H1 (cell line): ENCODE results near the gene DNAJC17. TPM values are rescaled to one million over a fixed set of nuclear protein-coding genes. Genes with fewer than 3 reads are reported as not detected.

Experiments
- ATF2 ChIP-seq: IDR thresholded peaks from 2 replicates; pipeline ENCODE4 v1.6.1; 2012; ENCODE audit warnings: low read length, inconsistent platforms
- ATF3 ChIP-seq: IDR thresholded peaks from 2 replicates; pipeline ENCODE4 v1.6.1; 2011; ENCODE audit warnings: low read depth, mild to moderate bottlenecking, low read length; ENCODE audit not compliant: insufficient read depth
- BACH1 ChIP-seq: IDR thresholded peaks from 2 replicates; pipeline ENCODE4 v1.6.1; 2012; ENCODE audit warnings: low read length, improper control_type of control experiment
- CBX5 ChIP-seq: fragments of 300-800, 300-1000 bp; sonication (generic); IDR thresholded peaks from 2 replicates; pipeline ENCODE4 v1.7.1; 2016; ENCODE audit warnings: antibody characterized with exemption, low read length, low read depth
- CHD1 ChIP-seq: IDR thresholded peaks from 2 replicates; pipeline ENCODE4 v1.6.1; 2012; ENCODE audit warnings: low read depth, low read length, improper control_type of control experiment
- CHD2 ChIP-seq: IDR thresholded peaks from 2 replicates; pipeline ENCODE4 v1.6.1; 2012; ENCODE audit warnings: low read length, improper control_type of control experiment
- CREB1 ChIP-seq: IDR thresholded peaks from 2 replicates; pipeline ENCODE4 v1.6.1; 2012; ENCODE audit warnings: inconsistent platforms
- CTCF ChIP-seq, 3 experiments: IDR thresholded peaks; 1 replicate in 2 of 3; 2 replicates in 1 of 3; pipeline versions ENCODE4 v1.5.1 to v1.6.1; 2011; ENCODE audit warnings: low read length in 3 of 3, mild to moderate bottlenecking in 3 of 3, inconsistent platforms in 2 of 3, low read depth in 1 of 3, moderate library complexity in 1 of 3; ENCODE audit not compliant: insufficient read depth in 1 of 3; ENCODE audit errors: control extremely low read depth in 1 of 3
- EGR1 ChIP-seq: IDR thresholded peaks from 2 replicates; pipeline ENCODE4 v1.6.1; 2011; ENCODE audit warnings: low read depth, low read length, borderline replicate concordance
- EZH2 ChIP-seq: fragments of 200-600 bp; sonication (generic); IDR thresholded peaks from 2 replicates; pipeline ENCODE4 v1.7.1; 2012; ENCODE audit warnings: low read depth, mild to moderate bottlenecking, moderate library complexity, low read length, inconsistent platforms; ENCODE audit not compliant: severe bottlenecking
- GTF2F1 ChIP-seq: IDR thresholded peaks from 2 replicates; pipeline ENCODE4 v1.6.1; 2012; ENCODE audit warnings: low read depth, low read length, improper control_type of control experiment, borderline replicate concordance
- JUN ChIP-seq: IDR thresholded peaks from 2 replicates; pipeline ENCODE4 v1.6.1; 2011; ENCODE audit warnings: low read depth, mild to moderate bottlenecking, improper control_type of control experiment, low read length
- JUND ChIP-seq: IDR thresholded peaks from 2 replicates; pipeline ENCODE4 v1.6.1; 2011; ENCODE audit warnings: mild to moderate bottlenecking, improper control_type of control experiment, low read length
- KDM4A ChIP-seq: IDR thresholded peaks from one replicate; pipeline ENCODE4 v1.7.1; 2012; ENCODE audit warnings: low read depth, mild to moderate bottlenecking, moderate library complexity, low read length, inconsistent platforms; ENCODE audit not compliant: severe bottlenecking
- KDM5A ChIP-seq: fragments of 200-600 bp; IDR thresholded peaks from 2 replicates; pipeline ENCODE4 v1.7.1; 2012; ENCODE audit warnings: mild to moderate bottlenecking, low read length, inconsistent platforms, mixed read lengths
- PHF8 ChIP-seq: fragments of 200-600 bp; sonication (generic); conservative IDR thresholded peaks from 2 replicates; pipeline ENCODE4 v1.7.1; 2012; ENCODE audit warnings: low read depth, mild to moderate bottlenecking, inconsistent platforms, low read length, moderate library complexity
- RXRA ChIP-seq: IDR thresholded peaks from 2 replicates; pipeline ENCODE4 v1.6.1; 2011; ENCODE audit warnings: low read depth, mild to moderate bottlenecking, low read length, moderate library complexity; ENCODE audit not compliant: insufficient read depth
- SP2 ChIP-seq: IDR thresholded peaks from 2 replicates; pipeline ENCODE4 v1.6.1; 2012; ENCODE audit warnings: mild to moderate bottlenecking, low read length, inconsistent platforms
- SP4 ChIP-seq: IDR thresholded peaks from 2 replicates; pipeline ENCODE4 v1.6.1; 2012; ENCODE audit warnings: low read length, inconsistent platforms
- SUZ12 ChIP-seq: fragments of 200-600 bp; sonication (generic); IDR thresholded peaks from 2 replicates; pipeline ENCODE4 v1.6.1; 2012; ENCODE audit warnings: mild to moderate bottlenecking, inconsistent platforms, low read length, moderate library complexity, mixed read lengths
- TCF12 ChIP-seq: IDR thresholded peaks from 2 replicates; pipeline ENCODE4 v1.6.1; 2011; ENCODE audit warnings: low read depth, mild to moderate bottlenecking, low read length
- ZNF274 ChIP-seq: IDR thresholded peaks from 2 replicates; pipeline ENCODE4 v1.7.0; 2012; ENCODE audit warnings: low read length, borderline replicate concordance; ENCODE audit errors: extremely low read depth
- polyA plus RNA-seq, 7 experiments: library from polyadenylated mRNA; depleted of rRNA in 3 of 7; stranded (reverse) in 5 of 7; unstranded in 2 of 7; fragments of >200 nt in 5 of 7; fragments of 200-250 nt in 2 of 7; gene quantifications; 1 replicate in 5 of 7; 2 replicates in 1 of 7; 4 replicates in 1 of 7; pipeline versions ENCODE4 v1.2.1 to v1.2.3, GENCODE V29; 2011 to 2013; ENCODE audit warnings: missing spikeins in 2 of 7, mixed read lengths in 2 of 7
- total RNA-seq: library from RNA; stranded (reverse); fragmentation: NEBNext Ultra II Directional; extraction: Animal tissue kit (Norgen Biotek cat#: 25700); gene quantifications from 2 replicates; pipeline ENCODE4 v1.2.1, GENCODE V29; 2021

Gene DNAJC17
- total and polyA plus RNA-seq, 2 of the 8 experiments (the other 6 are each of a cell fraction or from before 2014, with no cell fraction given), result 39.5 to 45.4 TPM

- TF ChIP-seq SUZ12, result no peak
- TF ChIP-seq KDM5A, result no peak
- TF ChIP-seq JUN, result no peak
- no peak for TF ChIP-seq EGR1
- peak; percentile 42; the same call in 1 of the 2 replicates for TF ChIP-seq JUND
- no peak for TF ChIP-seq ZNF274
- TF ChIP-seq BACH1, result no peak
- TF ChIP-seq EZH2, result no peak
- 0 out of 2 replicates have a peak, but pooled peaks have one; percentile 35 for TF ChIP-seq RXRA
- TF ChIP-seq SP2, result no peak
- TF ChIP-seq GTF2F1, result no peak
- TF ChIP-seq SP4, result no peak; the same call in 1 of the 2 replicates
- peak; percentile 48; the same call in 1 of the 2 replicates for TF ChIP-seq CHD2
- no peak for TF ChIP-seq ATF3
- TF ChIP-seq CTCF (IDR thresholded peaks at IDR 0.05; ENCODE audit: control extremely low read depth in 1 of 3, insufficient read depth in 1 of 3, low read depth in 1 of 3, low read length in 3 of 3), result no peak
- no peak for TF ChIP-seq CBX5
- peak; percentile 97 for TF ChIP-seq TCF12
- TF ChIP-seq ATF2, result no peak
- no peak; the same call in 1 of the 2 replicates for TF ChIP-seq CREB1
- no peak for TF ChIP-seq KDM4A
- TF ChIP-seq CHD1, result no peak
- TF ChIP-seq PHF8, result no peak
Measured at GRCh38 chr15:40787344-40787841, 19.9 kb downstream of the DNAJC17 start (continued).
